Measurements from ENCODE around the gene LARP6. TPM values are rescaled to one million over a fixed set of nuclear protein-coding genes. Genes with fewer than 3 reads are reported as not detected.

LARP6 gene
- polyA plus RNA-seq, 2 of the 4 experiments (the other 2 are of a cell fraction): 57.2 to 158 TPM

DNA sequence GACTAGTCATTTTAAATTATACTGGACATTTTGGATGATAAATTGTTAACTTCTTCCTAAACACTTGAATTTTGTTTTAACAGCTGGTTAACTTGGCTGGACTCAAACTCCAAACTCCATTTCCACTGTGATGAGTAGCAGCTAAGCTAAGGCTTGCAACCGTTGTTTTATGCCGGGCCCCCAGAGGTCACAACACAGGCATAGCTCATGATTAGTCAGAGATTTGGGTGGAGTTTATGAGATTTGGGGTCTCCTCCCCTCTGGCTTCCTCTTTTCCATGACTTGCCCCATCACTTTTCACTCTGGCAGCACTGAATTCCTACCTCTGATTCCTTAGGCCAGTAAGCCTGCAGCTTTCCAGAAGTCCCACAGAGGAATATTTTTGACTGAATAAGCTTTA, 25.4 kb upstream of the LARP6 start:
- H3K4me3 ChIP-seq: no peak overlapping the region
- no peak for FAIRE-seq
- ATAC-seq: no peak
- no peak overlapping the region for H3K27ac ChIP-seq
- no peak for DNase-seq (ENCODE audit: low read depth in 1 of 2, low spot score in 1 of 2)
- 75% methylated on average over 2 of the region's 2 CpGs for WGBS (ENCODE audit: missing lambda C conversion rate)
- H3K4me2 ChIP-seq: no peak overlapping the region
- CTCF ChIA-PET: interaction anchor here (0.9 to 8.3 kb wide), 7 partner anchors 10 to 199 kb away, joined by 3 to 56 read pairs (median 5); partner anchors contain the start of gene LARP6
- no peaks in the 10 kb centered on the region for H3K9me3 ChIP-seq
- POLR2A ChIA-PET: interaction anchor here (0.8 kb wide), 1 partner anchor 16 kb away, joined by 3 read pairs; no protein-coding TSS in a partner anchor
- TF ChIP-seq RFX5 (IDR thresholded peaks at IDR 0.05) (no peak), JUNB (IDR thresholded peaks at IDR 0.05) (no peak), RCOR1 (IDR thresholded peaks at IDR 0.05; ENCODE audit: low read depth, low read length) (no peak), HDAC2 (IDR thresholded peaks at IDR 0.05) (no peak), MAZ (IDR thresholded peaks at IDR 0.05; ENCODE audit: borderline replicate concordance, low read depth, low read length) (no peak), ZNF302 (CRISPR knock-in tag; IDR thresholded peaks at IDR 0.05) (no peak), BHLHE40 (IDR thresholded peaks at IDR 0.05; ENCODE audit: low read depth, low read length) (no peak), ESRRA (IDR thresholded peaks at IDR 0.05; ENCODE audit: borderline replicate concordance, low read length) (no peak), HOXB5 (CRISPR knock-in tag; IDR thresholded peaks at IDR 0.05) (no peak), HOXB13 (CRISPR knock-in tag; IDR thresholded peaks at IDR 0.05; ENCODE audit: low read depth) (no peak), CEBPB (IDR thresholded peaks at IDR 0.05) (no peak), POLR2AphosphoS2 (conservative IDR thresholded peaks at IDR 0.05; ENCODE audit: low read length) (no peak), E2F6 (IDR thresholded peaks at IDR 0.05; ENCODE audit: borderline replicate concordance, low read depth) (no peak), NR3C1 (IDR thresholded peaks at IDR 0.05) (no peak), ELK1 (IDR thresholded peaks at IDR 0.05; ENCODE audit: low read depth, low read length) (no peak)
- TF ChIP-seq, protein P1, sequence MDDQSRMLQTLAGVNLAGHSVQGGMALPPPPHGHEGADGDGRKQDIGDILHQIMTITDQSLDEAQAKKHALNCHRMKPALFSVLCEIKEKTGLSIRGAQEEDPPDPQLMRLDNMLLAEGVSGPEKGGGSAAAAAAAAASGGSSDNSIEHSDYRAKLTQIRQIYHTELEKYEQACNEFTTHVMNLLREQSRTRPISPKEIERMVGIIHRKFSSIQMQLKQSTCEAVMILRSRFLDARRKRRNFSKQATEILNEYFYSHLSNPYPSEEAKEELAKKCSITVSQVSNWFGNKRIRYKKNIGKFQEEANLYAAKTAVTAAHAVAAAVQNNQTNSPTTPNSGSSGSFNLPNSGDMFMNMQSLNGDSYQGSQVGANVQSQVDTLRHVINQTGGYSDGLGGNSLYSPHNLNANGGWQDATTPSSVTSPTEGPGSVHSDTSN (IDR thresholded peaks at IDR 0.05): no peak
- TF ChIP-seq, protein P2, sequence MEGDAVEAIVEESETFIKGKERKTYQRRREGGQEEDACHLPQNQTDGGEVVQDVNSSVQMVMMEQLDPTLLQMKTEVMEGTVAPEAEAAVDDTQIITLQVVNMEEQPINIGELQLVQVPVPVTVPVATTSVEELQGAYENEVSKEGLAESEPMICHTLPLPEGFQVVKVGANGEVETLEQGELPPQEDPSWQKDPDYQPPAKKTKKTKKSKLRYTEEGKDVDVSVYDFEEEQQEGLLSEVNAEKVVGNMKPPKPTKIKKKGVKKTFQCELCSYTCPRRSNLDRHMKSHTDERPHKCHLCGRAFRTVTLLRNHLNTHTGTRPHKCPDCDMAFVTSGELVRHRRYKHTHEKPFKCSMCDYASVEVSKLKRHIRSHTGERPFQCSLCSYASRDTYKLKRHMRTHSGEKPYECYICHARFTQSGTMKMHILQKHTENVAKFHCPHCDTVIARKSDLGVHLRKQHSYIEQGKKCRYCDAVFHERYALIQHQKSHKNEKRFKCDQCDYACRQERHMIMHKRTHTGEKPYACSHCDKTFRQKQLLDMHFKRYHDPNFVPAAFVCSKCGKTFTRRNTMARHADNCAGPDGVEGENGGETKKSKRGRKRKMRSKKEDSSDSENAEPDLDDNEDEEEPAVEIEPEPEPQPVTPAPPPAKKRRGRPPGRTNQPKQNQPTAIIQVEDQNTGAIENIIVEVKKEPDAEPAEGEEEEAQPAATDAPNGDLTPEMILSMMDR (IDR thresholded peaks at IDR 0.05): no peak
- peaks cover 5% of the 10 kb centered on the region; the same call in 2 of the 3 replicates for H3K4me1 ChIP-seq

DNA sequence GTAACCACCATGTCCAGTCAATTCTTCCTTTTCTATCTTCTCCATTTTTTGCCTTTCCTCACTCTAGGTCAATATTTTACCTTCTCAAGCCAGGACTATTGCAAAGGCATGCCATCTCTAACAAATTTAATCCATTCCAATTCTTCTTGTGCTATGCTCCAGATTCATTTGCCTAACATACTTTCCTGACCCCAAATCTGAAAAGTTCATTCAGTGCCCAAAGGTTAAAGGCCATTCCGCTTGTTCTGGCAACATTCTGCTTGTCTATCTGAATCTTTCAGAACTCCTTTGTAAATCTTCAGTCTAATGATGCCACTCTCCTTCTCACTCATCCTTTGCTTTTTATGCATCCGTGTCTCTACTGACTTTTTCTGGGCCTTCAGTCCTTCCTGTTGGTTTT, 22.7 kb upstream of the LARP6 start:
- H3K4me2 ChIP-seq: no peak overlapping the region
- FAIRE-seq (peak; percentile 88), ATAC-seq (no peak), DNase-seq (ENCODE audit: low read depth in 1 of 2, low spot score in 1 of 2) (no peak)
- H3K4me3 ChIP-seq: no peak overlapping the region
- 68% methylated on average over 2 of the region's 2 CpGs for WGBS (ENCODE audit: missing lambda C conversion rate)
- no peak for TF ChIP-seq NFE2L2 (conservative IDR thresholded peaks at IDR 0.05; ENCODE audit: low read length)
- peaks cover 7% of the 10 kb centered on the region; the same call in 2 of the 3 replicates for H3K9me3 ChIP-seq
- peaks cover 5% of the 10 kb centered on the region; the same call in 2 of the 3 replicates for H3K4me1 ChIP-seq
- ChIA-PET POLR2A (no interaction called here), CTCF (interaction anchor here (2.5 to 9.1 kb wide), 4 partner anchors 20 to 196 kb away, joined by 27 to 331 read pairs (median 175); partner anchors contain the start of gene LARP6)
- H3K27ac ChIP-seq: no peak overlapping the region

- TF ChIP-seq CBX8 (IDR thresholded peaks at IDR 0.05) (no peak), ZSCAN20 (CRISPR knock-in tag; IDR thresholded peaks at IDR 0.05) (no peak), EHF (CRISPR knock-in tag; IDR thresholded peaks at IDR 0.05) (no peak), HDAC2 (IDR thresholded peaks at IDR 0.05) (no peak), KDM5A (IDR thresholded peaks at IDR 0.05) (no peak)
- TF ChIP-seq, protein P3, sequence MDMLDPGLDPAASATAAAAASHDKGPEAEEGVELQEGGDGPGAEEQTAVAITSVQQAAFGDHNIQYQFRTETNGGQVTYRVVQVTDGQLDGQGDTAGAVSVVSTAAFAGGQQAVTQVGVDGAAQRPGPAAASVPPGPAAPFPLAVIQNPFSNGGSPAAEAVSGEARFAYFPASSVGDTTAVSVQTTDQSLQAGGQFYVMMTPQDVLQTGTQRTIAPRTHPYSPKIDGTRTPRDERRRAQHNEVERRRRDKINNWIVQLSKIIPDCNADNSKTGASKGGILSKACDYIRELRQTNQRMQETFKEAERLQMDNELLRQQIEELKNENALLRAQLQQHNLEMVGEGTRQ (IDR thresholded peaks at IDR 0.05): no peak
- POLR2A ChIA-PET: no interaction called here
- FAIRE-seq (peak; percentile 92), ATAC-seq (no peak), DNase-seq (ENCODE audit: low read depth in 1 of 2, low spot score in 1 of 2) (no peak)
- WGBS (ENCODE audit: missing lambda C conversion rate): 28% methylated on average over 3 of the region's 3 CpGs
- H3K27ac ChIP-seq: no peak overlapping the region
- CTCF ChIA-PET: interaction anchor here (1.0 to 9.1 kb wide), 14 partner anchors 9 to 1399 kb away, joined by 3 to 331 read pairs (median 17); partner anchors contain the start of genes LARP6, LRRC49 and THAP10
- no peak overlapping the region for H3K4me3 ChIP-seq
- peaks cover 7% of the 10 kb centered on the region; the same call in 2 of the 3 replicates for H3K9me3 ChIP-seq
- H3K4me2 ChIP-seq: no peak overlapping the region
- peaks cover 5% of the 10 kb centered on the region; the same call in 2 of the 3 replicates for H3K4me1 ChIP-seq
Observed at GRCh38 chr15:70876011-70876410, 22.1 kb upstream of the LARP6 start.
